Body of pancreas (tissue), 4 donors: ENCODE results near the gene SAMD3. TPM values are rescaled to one million over a fixed set of nuclear protein-coding genes. Genes with fewer than 3 reads are reported as not detected.
"Not testable (repeated sequence)": the region's sequence is repeated elsewhere in the genome, so short reads cannot be mapped to it uniquely, and the experiment has no call there.

Experiments
- ATAC-seq: fragments of 150-250 bp; one replicate; pipeline ENCODE4 v1.9.1; 2016
- DNase-seq, 4 donors: peaks; one replicate each; pipeline ENCODE4 v3.0.0-alpha.2; 2019
- H3K27ac ChIP-seq, 4 donors: fragments of 200-600 bp; sonication (generic); 1 replicate in 3 of 4; 2 replicates in 1 of 4; pipeline versions ENCODE4 v1.5.1 to v1.6.1; 2016 to 2019; ENCODE audit warnings: mild to moderate bottlenecking in 1 of 4, mixed read lengths in 1 of 4, moderate library complexity in 1 of 4
- H3K27me3 ChIP-seq, 2 donors: fragments of 200-600 bp; sonication (generic); one replicate each; pipeline ENCODE4 v1.6.0; 2016; ENCODE audit warnings: mild to moderate bottlenecking in 1 of 2
- H3K36me3 ChIP-seq, 2 donors: fragments of 200-600 bp; sonication (generic); replicated peaks in 1 of 2; 2 replicates each; pipeline ENCODE4 v1.5.1; 2016; ENCODE audit warnings: low read depth in 2 of 2; ENCODE audit not compliant: insufficient read depth in 1 of 2
- H3K4me1 ChIP-seq: fragments of 200-600 bp; sonication (generic); one replicate; pipeline ENCODE4 v1.6.0; 2016
- H3K4me3 ChIP-seq, 2 donors: fragments of 200-600 bp; sonication (generic); 1 replicate in 1 of 2; 2 replicates in 1 of 2; pipeline ENCODE4 v1.5.1; 2016 to 2019
- H3K9me3 ChIP-seq, 3 donors: fragments of 200-600 bp; sonication (generic); 1 replicate in 2 of 3; 2 replicates in 1 of 3; pipeline ENCODE4 v1.5.1; 2016
- CTCF ChIP-seq, 7 experiments: fragments of 450-650 bp in 4 of 7; fragments of 200-600 bp in 3 of 7; sonication (generic) in 3 of 7; IDR thresholded peaks; one replicate each; pipeline ENCODE4 v1.5.1; 2016 to 2019; ENCODE audit warnings: antibody characterized with exemption in 7 of 7
- POLR2A ChIP-seq, 3 donors: fragments of 450-650 bp; IDR thresholded peaks; one replicate each; pipeline ENCODE4 v1.6.1; 2016; ENCODE audit warnings: antibody characterized with exemption in 3 of 3, mild to moderate bottlenecking in 2 of 3
- WGBS, 2 donors: methylation state at CpG; one replicate each; pipeline ENCODE4 v1.1.5; 2017; 5-methylcytosine and 5-hydroxymethylcytosine counted together
- intact Hi-C: fragments of 100-400 bp; cut with DNase I; formaldehyde crosslinking; loops from one replicate; pipeline ENCODE4 v1.15.1; 2023
- total RNA-seq, 2 donors: library from RNA; depleted of rRNA; stranded (reverse); fragments of >200 nt; gene quantifications; one replicate each; pipeline ENCODE4 v1.1.0, GENCODE V29; 2016

The SAMD3 gene
- total RNA-seq, 2 donors from 2014 or later = 0.52 to 20.4 TPM

DNA sequence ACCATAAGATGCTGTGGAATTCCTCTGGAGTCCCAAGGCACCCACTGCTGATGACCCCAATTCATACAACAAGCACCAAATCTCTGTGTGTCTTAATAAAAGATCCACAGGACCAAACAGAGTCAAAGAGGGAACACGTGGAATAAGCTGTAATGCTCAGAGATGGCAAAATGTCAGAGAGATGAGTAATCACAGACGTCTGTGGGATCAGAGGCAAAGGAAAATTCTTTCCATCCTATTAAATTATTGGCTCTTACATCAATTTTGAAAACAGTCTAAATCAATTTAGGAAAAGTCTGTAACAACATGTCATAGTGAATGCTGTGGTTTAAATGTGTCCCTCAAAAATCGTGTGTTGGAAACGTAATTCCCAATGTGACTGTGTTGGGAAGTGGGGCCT is 17.5 kb upstream of the SAMD3 start:
- Histone ChIP-seq H3K9me3 (no peaks in the 10 kb centered on the region), H3K27me3 (no peaks in the 10 kb centered on the region), H3K27ac (no peak overlapping the region), H3K4me3 (no peak overlapping the region), H3K36me3 (no peaks in the 10 kb centered on the region), H3K4me1 (no peaks in the 10 kb centered on the region)
- WGBS, 2 donors = 66 to 72% methylated on average over 4 of the region's 4 CpGs
- no peak for ATAC-seq
- TF ChIP-seq CTCF (IDR thresholded peaks at IDR 0.05) (no peak), POLR2A (IDR thresholded peaks at IDR 0.05) (no peak)
- intact Hi-C loops = no loop called here
- DNase-seq = no peak

DNA sequence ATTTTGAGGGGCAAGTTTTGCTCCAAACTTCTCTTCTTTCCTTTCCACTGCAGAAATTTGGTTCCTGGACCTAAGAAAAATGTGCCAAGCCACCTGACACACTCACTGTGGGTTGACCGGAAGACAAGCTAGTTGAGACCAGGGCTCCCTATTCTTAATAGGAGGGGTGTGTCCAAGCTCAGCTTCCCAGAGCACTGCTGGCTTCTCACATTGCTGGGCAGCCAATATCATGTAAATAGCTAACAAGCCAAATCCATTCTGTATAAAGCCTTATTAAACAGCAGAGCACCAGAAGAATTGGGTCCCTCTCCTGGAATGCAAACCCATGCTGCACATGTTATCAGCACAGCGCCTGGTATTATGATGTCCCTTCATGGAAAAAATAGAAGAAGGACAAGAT is 17.0 kb upstream of the SAMD3 start:
- no peaks in the 10 kb centered on the region for H3K4me1 ChIP-seq
- no peak for TF ChIP-seq CTCF (IDR thresholded peaks at IDR 0.05)
- TF ChIP-seq POLR2A (IDR thresholded peaks at IDR 0.05) = no peak
- no peaks in the 10 kb centered on the region for H3K9me3 ChIP-seq
- intact Hi-C loops = no loop called here
- H3K27ac ChIP-seq = no peak overlapping the region
- DNase-seq = no peak
- ATAC-seq = no peak
- H3K27me3 ChIP-seq = no peaks in the 10 kb centered on the region
- H3K36me3 ChIP-seq = no peaks in the 10 kb centered on the region
- H3K4me3 ChIP-seq = no peak overlapping the region
- WGBS, 2 donors = 82 to 96% methylated on average over 2 of the region's 2 CpGs

GRCh38 chr6:130233330-130233729 is 10.6 kb upstream of the SAMD3 start:
- no peak for ATAC-seq
- 29 to 38% methylated on average over 3 of the region's 3 CpGs for WGBS, 2 donors
- intact Hi-C loops = no loop called here

DNA sequence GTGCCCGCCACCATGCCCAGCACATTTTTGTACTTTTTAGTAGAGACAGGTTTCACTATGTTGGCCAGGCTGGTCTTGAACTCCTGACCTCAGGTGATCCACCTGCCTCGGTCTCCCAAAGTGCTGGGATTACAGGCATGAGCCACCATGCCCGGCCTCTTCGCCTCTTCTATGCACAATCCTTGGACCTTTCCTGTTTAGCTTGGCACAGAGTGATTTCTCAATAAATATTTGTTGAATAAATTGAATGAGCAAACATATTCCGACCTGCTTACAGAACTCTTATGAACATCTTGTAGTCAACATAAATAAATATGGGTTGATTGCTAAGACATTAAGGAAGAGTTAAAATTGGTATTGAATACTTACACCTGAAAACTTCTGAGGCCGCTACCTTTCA is 7.8 kb upstream of the SAMD3 start:
- H3K27me3 ChIP-seq, ATAC-seq, intact Hi-C loops, H3K4me3 ChIP-seq, DNase-seq, H3K4me1 ChIP-seq, H3K9me3 ChIP-seq, H3K36me3 ChIP-seq, H3K27ac ChIP-seq: not testable (repeated sequence)
- WGBS, 2 donors = 63 to 66% methylated on average over 6 of the region's 6 CpGs

More at GRCh38 chr6:130233330-130233729, 10.6 kb upstream of the SAMD3 start:
- no peaks in the 10 kb centered on the region for H3K27me3 ChIP-seq
- H3K9me3 ChIP-seq = no peaks in the 10 kb centered on the region
- TF ChIP-seq CTCF (IDR thresholded peaks at IDR 0.05) (no peak), POLR2A (IDR thresholded peaks at IDR 0.05) (no peak)
- no peak overlapping the region for H3K27ac ChIP-seq
- no peak overlapping the region for H3K4me3 ChIP-seq
- no peaks in the 10 kb centered on the region for H3K36me3 ChIP-seq
- H3K4me1 ChIP-seq = no peaks in the 10 kb centered on the region
- DNase-seq = no peak

DNA sequence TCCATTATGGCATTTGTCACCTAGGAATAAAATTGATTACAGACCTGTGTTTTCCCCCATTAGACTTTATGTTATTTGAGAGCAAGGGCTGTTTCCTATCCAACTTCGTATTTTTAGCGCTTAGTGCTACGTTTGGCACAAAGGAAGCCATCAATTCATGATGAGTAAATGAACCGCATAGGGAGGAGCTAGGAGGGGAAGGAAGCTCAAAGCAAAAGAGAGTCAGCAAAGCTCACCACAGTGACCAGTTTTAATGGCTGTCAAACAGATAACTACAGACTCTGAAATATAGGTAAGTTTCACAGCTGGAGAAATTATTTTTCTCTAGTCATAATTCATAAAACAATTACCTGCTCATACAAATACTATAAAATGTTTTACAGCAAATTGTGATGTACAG is 6.9 kb upstream of the SAMD3 start:
- DNase-seq = no peak
- Histone ChIP-seq H3K4me1 (no peaks in the 10 kb centered on the region), H3K27me3 (no peaks in the 10 kb centered on the region), H3K4me3 (no peak overlapping the region), H3K9me3 (no peaks in the 10 kb centered on the region), H3K36me3 (no peaks in the 10 kb centered on the region), H3K27ac (no peak overlapping the region)
- no peak for ATAC-seq
- no peak for TF ChIP-seq POLR2A (IDR thresholded peaks at IDR 0.05)
- no peak for TF ChIP-seq CTCF (IDR thresholded peaks at IDR 0.05)
- intact Hi-C loops = no loop called here
- 48 to 87% methylated on average over 4 of the region's 4 CpGs for WGBS, 2 donors
